WERI-Rb-1 (cell line): ENCODE data around the gene CEP250.
A peak's percentile ranks its signal among the peaks of the same experiment; 100 is the strongest.

Experiments
- DNase-seq: peaks from one replicate; pipeline ENCODE4 v3.0.0-alpha.2; 2020
- H3K27ac ChIP-seq: fragments of 250-450 bp; sonication (Bioruptor Pico); 2 replicates; pipeline ENCODE4 v1.5.1; 2020; ENCODE audit warnings: mild to moderate bottlenecking, moderate library complexity
- H3K27me3 ChIP-seq: fragments of 250-450 bp; sonication (Bioruptor Pico); 2 replicates; pipeline ENCODE4 v1.5.1; 2021; ENCODE audit warnings: mild to moderate bottlenecking, low read depth, moderate library complexity; ENCODE audit not compliant: insufficient read depth, severe bottlenecking
- H3K36me3 ChIP-seq: fragments of 250-450 bp; sonication (Bioruptor Pico); 2 replicates; pipeline ENCODE4 v1.5.1; 2020; ENCODE audit warnings: mild to moderate bottlenecking, moderate library complexity
- H3K4me3 ChIP-seq: 2 replicates; pipeline ENCODE4 v1.5.1; 2011; ENCODE audit warnings: low read depth, mild to moderate bottlenecking, control low read depth, low read length
- H3K9me3 ChIP-seq: fragments of 250-450 bp; sonication (Bioruptor Pico); 2 replicates; pipeline ENCODE4 v1.5.1; 2021; ENCODE audit warnings: mild to moderate bottlenecking, moderate library complexity; ENCODE audit not compliant: severe bottlenecking
- TF ChIP-seq, protein P1 (sequence below): IDR thresholded peaks from 2 replicates; pipeline ENCODE4 v1.5.1; 2011; ENCODE audit warnings: low read depth, mild to moderate bottlenecking, control low read depth, inconsistent platforms, low read length

CEP250 gene

DNA sequence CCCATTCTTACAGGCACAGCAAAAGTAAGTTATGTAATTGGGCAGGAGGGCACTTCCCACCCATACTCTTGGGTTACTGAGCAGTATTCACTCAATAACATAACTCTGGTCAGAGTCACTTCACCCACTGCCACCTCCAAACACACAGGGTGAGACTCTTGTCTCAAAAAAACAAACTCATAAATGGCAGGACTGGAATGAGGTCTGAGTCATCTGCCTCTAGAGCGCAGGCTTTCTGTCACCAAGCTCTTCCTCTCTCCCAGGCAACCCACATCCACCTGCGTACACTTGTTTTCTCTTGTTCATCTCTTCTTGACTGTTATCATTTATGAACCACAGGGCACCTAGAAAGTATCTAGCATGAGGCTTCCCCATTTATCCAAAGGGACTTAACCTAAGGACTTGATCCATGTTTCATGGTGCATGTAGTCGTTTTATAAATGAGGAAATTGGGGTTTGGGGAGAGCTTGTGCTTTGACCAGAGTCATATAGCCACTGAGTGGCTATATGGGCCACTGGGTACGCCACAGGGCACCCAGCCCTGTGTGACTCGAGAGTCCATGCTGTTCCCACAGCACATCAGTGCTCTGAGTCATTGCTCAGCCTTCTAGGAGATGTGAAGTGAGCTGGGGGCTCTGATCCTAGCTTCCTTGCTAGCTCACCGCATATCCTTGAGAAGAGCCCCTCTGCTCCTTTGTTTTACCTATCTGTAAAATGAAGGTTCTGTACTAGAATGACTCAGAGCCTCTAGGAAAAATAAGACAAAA is 51.7 kb downstream of the CEP250 start:
- Histone ChIP-seq H3K9me3 (no peaks in the 10 kb centered on the region), H3K36me3 (peaks cover 71% of the 10 kb centered on the region), H3K4me3 (no peak overlapping the region), H3K27me3 (no peaks in the 10 kb centered on the region), H3K27ac (no peak overlapping the region)
- TF ChIP-seq, protein P1, sequence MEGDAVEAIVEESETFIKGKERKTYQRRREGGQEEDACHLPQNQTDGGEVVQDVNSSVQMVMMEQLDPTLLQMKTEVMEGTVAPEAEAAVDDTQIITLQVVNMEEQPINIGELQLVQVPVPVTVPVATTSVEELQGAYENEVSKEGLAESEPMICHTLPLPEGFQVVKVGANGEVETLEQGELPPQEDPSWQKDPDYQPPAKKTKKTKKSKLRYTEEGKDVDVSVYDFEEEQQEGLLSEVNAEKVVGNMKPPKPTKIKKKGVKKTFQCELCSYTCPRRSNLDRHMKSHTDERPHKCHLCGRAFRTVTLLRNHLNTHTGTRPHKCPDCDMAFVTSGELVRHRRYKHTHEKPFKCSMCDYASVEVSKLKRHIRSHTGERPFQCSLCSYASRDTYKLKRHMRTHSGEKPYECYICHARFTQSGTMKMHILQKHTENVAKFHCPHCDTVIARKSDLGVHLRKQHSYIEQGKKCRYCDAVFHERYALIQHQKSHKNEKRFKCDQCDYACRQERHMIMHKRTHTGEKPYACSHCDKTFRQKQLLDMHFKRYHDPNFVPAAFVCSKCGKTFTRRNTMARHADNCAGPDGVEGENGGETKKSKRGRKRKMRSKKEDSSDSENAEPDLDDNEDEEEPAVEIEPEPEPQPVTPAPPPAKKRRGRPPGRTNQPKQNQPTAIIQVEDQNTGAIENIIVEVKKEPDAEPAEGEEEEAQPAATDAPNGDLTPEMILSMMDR: no peak
- no peak for DNase-seq

DNA sequence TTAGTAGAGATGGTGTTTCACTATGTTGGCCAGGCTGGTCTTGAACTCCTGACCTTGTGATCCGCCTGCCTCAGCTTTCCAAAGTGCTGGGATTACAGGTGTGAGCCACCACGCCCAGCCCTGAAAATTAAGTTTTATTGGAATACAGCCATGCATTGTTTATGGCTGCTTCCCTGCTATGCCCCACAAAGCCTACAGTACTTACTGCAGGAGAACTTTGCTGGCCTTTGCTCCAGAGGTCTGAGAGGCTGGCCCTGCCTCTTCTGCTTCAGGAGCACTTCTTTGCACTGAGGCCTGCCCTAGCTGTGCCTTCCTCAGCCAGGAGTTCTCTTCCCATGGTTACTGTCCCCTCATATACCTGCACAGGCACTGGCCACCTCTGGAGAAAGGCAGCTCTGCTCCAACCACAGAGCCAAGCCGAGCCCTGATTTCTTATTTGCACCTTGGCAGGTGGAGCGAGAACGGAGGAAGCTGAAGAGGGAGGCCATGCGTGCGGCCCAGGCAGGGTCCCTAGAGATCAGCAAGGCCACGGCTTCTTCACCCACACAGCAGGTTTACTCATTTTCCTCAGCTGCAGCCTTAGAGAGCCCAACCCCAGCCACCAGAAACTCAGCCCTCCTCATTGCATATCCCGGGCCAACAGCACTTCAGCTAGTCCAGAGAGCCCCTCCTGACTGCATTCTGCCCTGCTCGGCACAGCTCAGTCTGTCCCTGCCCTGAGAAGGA is 53.3 kb downstream of the CEP250 start:
- no peak overlapping the region for H3K27ac ChIP-seq
- H3K36me3 ChIP-seq: peaks cover 60% of the 10 kb centered on the region
- no peak overlapping the region for H3K4me3 ChIP-seq
- no peak for DNase-seq
- TF ChIP-seq, protein P1: no peak
- H3K9me3 ChIP-seq: no peaks in the 10 kb centered on the region
- no peaks in the 10 kb centered on the region for H3K27me3 ChIP-seq

DNA sequence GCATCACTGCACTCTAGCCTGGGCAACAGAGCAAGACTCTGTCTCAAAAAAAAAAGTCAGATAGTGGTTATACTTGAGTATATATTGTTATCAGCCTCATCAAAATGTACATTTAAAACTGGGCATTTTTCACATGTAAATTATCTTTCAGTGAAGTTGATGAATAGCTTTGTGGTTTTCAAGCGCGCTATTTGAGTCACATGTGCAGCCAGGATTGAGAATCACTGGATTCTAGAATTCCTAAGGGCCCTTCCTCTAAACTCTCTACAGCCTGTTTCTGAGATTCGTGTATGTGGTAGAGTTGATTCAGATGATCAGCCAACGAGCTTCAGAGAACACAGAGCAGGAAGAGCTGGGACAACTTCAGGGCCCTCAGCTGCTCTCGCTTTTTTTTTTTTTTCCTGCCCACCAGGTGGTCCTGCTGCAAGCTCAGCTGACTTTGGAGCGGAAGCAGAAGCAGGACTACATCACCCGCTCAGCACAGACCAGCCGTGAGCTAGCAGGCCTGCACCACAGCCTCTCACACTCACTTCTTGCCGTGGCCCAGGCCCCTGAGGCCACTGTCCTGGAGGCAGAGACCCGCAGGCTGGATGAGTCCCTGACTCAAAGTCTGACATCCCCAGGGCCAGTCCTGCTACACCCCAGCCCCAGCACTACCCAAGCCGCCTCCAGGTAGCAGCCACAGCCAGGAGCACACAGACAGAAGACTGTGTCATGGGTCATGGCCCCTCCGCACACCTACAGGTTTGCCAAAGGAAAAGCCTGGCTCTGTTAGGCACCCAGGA is 55.7 kb downstream of the CEP250 start:
- TF ChIP-seq, protein P1: no peak
- Histone ChIP-seq H3K27ac (no peak overlapping the region), H3K4me3 (no peak overlapping the region), H3K9me3 (no peaks in the 10 kb centered on the region), H3K27me3 (no peaks in the 10 kb centered on the region), H3K36me3 (peaks cover 39% of the 10 kb centered on the region)
- no peak for DNase-seq

DNA sequence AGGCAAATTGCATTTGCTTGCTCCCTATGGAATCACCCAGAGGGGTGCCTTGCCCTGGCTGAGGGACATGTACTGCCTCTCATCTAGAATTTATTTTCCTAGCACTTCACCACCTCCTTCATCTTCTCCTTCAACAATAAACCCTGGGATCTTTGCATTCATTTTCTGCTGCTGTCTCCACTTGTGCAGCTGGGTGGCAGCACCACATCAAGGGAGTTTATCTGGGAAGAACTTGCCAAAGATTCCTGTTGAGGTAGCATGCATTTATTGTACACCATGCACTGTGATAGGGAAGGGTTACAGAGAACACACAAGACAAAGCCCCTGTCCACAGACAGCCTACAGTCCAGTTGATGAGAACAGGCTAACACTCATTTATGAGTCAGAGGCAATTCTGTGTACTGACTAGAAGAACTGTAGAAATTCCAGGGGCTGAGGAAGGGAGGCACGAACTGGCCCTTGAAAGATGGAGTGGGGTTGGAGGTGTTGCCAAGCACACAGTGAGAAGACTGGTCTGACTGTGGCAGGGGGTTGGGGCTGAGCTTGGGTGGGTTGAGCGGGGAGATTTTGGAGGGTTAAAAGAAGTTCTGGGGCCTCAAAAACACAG is 56.5 kb downstream of the CEP250 start:
- Histone ChIP-seq H3K27ac (no peak overlapping the region), H3K9me3 (no peaks in the 10 kb centered on the region), H3K36me3 (peaks cover 34% of the 10 kb centered on the region), H3K4me3 (no peak overlapping the region), H3K27me3 (no peaks in the 10 kb centered on the region)
- DNase-seq: peak; percentile 37
- TF ChIP-seq, protein P1: peak; percentile 62

DNA sequence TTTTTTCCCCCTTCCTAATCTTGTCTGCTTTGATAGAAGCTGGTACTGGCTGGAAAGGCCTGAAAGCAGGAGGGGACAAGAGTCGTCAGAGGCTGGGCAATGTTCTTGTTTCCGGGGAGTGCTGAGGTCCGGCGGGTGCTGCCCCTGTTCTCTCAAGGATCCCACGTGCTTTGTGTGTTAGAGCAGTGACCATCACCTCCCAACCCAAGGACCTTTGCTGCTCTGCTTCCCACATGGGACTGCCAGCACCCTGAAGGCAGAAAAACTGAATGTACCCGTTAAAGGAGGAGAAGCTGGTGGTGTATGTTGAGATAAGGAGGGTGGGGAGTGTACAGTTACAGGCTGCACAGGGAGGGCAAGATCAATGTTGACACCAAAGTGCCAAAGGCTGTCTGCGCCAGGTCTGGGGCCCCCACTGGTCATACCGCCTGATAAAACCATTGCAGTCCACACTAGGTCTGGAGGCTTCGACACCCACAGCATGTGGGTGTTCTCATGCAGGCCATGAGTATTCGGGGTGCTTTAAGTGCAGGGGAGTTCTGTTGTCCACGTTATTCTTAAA is 59.1 kb downstream of the CEP250 start:
- Histone ChIP-seq H3K36me3 (peaks cover 27% of the 10 kb centered on the region), H3K27me3 (no peaks in the 10 kb centered on the region), H3K9me3 (no peaks in the 10 kb centered on the region), H3K4me3 (no peak overlapping the region), H3K27ac (no peak overlapping the region)
- TF ChIP-seq, protein P1: no peak
- no peak for DNase-seq
